Tibial nerve (tissue), 4 donors: ENCODE measurements around the gene GRID1.

Source experiments
- CTCF ChIP-seq, 5 experiments: fragments of 200-600 bp in 3 of 5; fragments of 450-650 bp in 2 of 5; sonication (generic) in 3 of 5; IDR thresholded peaks; one replicate each; pipeline ENCODE4 v1.5.1; 2016 to 2019; ENCODE audit warnings: antibody characterized with exemption in 5 of 5, mild to moderate bottlenecking in 3 of 5, moderate library complexity in 2 of 5
- EP300 ChIP-seq, 2 donors: sonication (generic); formaldehyde crosslinking; IDR thresholded peaks; one replicate each; pipeline ENCODE4 v1.6.1; 2017; ENCODE audit warnings: antibody characterized with exemption in 2 of 2, mild to moderate bottlenecking in 1 of 2
- POLR2A ChIP-seq, 2 donors: fragments of 450-650 bp; IDR thresholded peaks; one replicate each; pipeline ENCODE4 v1.6.1; 2017; ENCODE audit warnings: antibody characterized with exemption in 2 of 2, mild to moderate bottlenecking in 2 of 2, moderate library complexity in 2 of 2

GRCh38 chr10:85643845-85644525 lies 722.6 kb downstream of the GRID1 start:
- no peak for TF ChIP-seq CTCF (IDR thresholded peaks at IDR 0.05)
- TF ChIP-seq POLR2A (IDR thresholded peaks at IDR 0.05): no peak
- no peak for TF ChIP-seq EP300 (IDR thresholded peaks at IDR 0.05)
